NB4 (cell line): ENCODE data around the gene KCNK15.

ENCODE experiments used
- CTCF ChIP-seq: IDR thresholded peaks from one replicate; pipeline ENCODE4 v1.5.1; 2012; ENCODE audit warnings: low read depth, low read length
- MYC ChIP-seq: IDR thresholded peaks from 2 replicates; pipeline ENCODE4 v1.6.1; 2011; ENCODE audit warnings: low read depth, low read length
- TF ChIP-seq, protein P1 (sequence below): IDR thresholded peaks from 2 replicates; pipeline ENCODE4 v1.6.1; 2011; ENCODE audit warnings: low read depth, low read length

GRCh38 chr20:44745598-44746366 is at the start of gene KCNK15:
- TF ChIP-seq CTCF (no peak), MYC (no peak)
- TF ChIP-seq, protein P1, sequence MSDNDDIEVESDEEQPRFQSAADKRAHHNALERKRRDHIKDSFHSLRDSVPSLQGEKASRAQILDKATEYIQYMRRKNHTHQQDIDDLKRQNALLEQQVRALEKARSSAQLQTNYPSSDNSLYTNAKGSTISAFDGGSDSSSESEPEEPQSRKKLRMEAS = no peak
